HG02623 (cell line): Measurements from ENCODE around the gene ACAT2.
"Not testable (repeated sequence)": the region's sequence is repeated elsewhere in the genome, so short reads cannot be mapped to it uniquely, and the experiment has no call there.

Source experiments
- ATAC-seq: cut with Tn5 transposase; IDR thresholded peaks from one replicate; pipeline ENCODE4 v1.9.1; 2021; ENCODE audit warnings: moderate library complexity; ENCODE audit not compliant: unreplicated experiment

Gene ACAT2

DNA sequence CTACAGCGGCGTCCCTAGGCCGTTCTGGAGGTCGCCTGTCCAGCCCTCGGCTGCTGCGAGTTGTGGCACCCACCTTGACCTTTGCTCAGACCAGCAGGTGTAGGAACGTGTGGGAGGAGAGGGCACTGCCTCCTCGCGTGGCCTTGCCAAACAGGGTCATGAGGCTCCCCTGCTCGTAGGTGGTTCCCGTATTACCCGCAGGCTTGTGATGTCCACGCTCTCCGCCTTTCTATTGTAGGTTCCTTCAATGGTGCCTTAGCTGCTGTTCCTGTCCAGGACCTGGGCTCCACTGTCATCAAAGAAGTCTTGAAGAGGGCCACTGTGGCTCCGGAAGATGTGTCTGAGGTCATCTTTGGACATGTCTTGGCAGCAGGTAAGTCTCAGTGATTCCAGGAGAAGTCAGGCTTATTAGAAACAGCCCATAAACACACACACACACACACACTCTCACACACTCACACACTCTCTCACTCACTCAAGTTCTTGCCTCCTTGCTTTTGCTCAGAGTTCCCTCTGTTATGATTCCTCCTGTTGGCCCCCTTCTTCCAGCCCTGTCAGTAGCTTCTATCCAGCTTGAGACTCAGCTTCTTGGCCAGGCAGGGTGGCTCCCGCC is 942 bp downstream of the ACAT2 start:
- ATAC-seq, result no peak

- no peak for ATAC-seq
Measured at GRCh38 chr6:159766906-159767305, 5.1 kb downstream of the ACAT2 start.

- ATAC-seq, result no peak
Measured at GRCh38 chr6:159769470-159769869, 7.6 kb downstream of the ACAT2 start.

DNA sequence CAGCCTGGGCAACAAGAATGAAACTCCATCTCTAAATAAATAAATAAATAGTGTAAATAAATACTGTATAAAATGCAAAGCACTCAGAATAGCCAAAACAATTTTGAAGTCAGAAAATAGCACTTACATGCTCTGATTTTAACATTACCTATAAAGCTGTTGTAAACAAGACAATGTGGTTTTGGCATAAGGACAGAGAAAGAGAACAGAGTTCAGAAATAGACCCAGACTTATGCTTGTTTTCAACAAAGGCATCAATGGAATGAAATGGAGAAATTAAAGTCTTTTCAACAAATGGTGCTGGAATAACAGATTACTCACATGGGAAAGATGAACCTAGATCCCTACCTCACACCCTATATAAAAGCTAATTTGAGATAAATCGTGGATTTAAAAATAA is 10.4 kb downstream of the ACAT2 start:
- ATAC-seq, result no peak

- no peak for ATAC-seq
Measured at GRCh38 chr6:159777240-159777904, 15.5 kb downstream of the ACAT2 start.

DNA sequence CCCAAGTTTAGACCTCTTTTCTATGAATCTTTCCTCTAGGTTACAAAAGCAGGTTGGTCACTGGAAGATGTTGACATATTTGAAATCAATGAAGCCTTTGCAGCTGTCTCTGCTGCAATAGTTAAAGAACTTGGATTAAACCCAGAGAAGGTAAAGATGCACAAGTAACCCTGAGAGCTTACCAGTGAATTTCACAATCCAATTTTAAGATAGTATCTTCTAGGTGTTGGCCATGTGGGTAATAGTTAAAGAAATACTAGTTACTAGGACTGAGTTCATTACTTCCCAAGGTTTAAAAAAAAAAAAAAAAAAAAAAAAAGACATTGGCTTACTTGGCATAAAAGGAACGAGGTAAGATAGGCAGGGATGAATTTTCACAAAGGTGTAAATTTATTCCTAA is 16.3 kb downstream of the ACAT2 start:
- no peak for ATAC-seq

DNA sequence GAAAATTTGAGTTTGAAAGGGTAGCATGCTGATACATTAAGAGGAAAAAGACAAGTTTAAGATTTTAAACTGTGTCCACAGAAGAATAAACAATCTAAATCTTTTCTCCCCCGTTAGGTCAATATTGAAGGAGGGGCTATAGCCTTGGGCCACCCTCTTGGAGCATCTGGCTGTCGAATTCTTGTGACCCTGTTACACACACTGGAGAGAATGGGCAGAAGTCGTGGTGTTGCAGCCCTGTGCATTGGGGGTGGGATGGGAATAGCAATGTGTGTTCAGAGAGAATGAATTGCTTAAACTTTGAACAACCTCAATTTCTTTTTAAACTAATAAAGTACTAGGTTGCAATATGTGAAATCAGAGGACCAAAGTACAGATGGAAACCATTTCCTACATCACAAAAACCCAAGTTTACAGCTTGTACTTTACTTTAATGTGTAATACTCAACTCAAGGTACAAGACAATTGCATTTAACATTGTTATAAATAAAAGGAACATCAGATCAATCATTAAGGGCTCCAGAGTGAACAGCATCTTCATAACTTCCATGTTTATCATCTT is 16.8 kb downstream of the ACAT2 start:
- no peak for ATAC-seq

DNA sequence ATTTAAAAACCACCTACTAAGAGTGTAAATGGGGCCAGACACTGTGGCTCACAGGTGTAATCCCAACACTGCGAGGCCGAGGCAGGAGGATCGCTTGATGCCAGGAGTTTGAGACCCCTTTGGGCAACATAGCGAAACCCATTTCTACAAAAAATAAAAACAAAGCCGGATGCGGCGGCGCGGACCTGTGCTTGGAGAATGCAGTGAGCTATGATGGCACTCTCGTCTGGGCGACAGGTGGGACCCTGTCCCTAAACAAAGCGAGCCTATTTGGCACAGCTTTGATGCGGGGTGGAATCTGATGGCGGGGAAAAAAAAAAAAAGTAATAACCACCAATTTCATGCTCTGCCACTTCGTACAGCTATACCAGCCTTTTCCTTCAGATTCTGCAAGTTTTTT is 26.4 kb downstream of the ACAT2 start:
- ATAC-seq, result no peak

DNA sequence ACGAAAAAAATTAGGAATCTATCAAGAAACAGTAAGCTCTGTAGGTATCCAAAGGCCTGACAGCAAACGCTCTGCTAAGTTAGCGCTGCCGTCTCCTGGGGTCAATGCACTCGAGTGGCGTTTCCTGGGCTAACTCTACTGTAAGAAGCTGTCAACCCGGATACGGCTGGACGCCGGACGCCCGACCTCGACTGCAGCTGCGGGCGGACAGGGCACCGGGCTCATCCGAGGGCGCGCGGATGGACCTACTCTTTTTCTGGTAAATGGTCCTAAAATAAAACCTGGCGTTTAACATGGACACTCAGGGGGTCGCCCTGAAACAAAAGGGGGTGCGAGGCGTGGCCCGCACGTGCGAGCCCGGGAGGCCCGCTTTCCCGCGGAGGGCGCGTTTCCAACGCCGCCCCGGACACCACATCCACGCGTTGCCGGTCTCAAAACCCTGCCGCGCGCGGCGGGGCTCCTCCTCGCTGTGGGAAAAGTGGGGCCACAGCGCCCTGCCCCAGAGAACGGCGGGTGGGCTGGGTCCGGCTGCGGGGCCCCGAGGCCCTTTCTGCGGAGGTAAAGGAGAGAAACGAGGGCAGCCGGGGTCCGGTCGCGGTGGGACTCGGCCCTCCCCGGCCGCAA is 27.0 kb downstream of the ACAT2 start:
- peak; percentile 0 for ATAC-seq

DNA sequence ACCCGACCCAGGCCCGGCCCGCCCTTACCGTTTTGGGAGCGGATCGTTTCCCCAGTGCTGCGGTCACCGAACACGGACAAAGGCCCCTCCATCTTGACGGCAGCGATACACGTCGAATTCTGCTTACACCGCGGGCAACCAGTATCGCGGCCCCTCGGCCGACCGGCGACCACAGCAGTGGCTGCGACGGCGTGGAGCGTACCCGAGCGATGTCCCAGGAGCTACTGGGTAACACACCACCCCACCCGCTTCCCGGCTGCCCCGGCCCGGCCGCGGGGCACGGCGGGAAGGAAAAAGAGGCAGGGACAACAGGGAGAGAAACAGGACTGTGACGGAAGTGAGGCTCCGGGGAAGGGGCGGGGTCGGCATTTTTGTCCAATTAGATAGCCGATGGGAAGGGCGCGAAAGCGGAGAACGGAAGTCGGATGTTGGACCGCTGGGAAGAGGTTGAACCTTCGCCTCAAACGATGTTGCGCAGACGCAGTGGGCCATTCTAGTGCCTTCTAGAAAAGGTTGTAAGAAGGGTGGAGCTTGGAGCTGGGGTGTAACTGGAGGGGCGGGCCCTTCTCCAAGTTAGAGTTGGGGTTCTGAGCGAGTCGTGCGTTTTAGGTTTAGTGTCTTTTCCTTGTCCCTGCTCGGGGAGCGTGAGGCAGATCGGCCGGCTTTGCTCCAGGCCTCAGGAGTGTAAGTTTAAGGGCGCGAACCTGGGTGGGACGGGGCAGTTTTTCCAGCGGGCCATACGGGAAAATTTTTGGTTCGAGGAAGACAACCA is 27.7 kb downstream of the ACAT2 start, which contains the start of gene TCP1:
TSS of gene TCP1 (minus strand) at position 226 of the 772 bp plus-strand sequence. CDS start at position 92, 134 bp downstream.
- ATAC-seq, result peak; percentile 76

GRCh38 chr6:159790149-159790955 is 28.5 kb downstream of the ACAT2 start, which contains the start of gene MRPL18:
TSS of gene MRPL18 (plus strand) at chr6:159790467. CDS start at chr6:159790588, 121 bp downstream.
- peak; percentile 82 for ATAC-seq

DNA sequence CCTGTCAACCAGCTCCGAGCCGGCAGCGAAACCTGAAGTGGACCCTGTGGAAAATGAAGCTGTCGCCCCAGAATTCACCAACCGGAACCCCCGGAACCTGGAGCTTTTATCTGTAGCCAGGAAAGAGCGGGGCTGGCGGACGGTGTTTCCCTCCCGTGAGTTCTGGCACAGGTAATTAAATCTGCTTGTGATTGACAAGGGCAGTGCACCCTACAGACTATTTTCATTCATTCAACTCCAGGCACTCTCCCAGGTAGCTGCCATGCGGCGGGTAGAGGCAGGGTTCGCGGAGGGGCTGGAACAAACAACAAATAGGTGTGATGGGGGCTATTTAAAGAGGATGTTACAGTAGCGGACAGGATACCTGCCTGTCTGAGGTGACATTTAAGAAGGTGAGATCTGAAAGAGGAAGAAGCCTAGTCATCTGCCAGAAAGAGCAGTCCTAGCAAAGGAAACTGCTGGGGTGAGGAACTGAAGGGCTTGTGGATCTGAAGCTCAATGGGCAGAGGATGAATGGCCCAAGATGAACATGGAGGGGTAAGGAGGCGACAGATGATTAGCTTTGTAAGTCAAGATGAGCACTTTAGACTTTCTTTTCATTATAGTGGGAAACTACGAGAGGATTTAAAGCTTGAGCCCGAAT is 29.2 kb downstream of the ACAT2 start:
- ATAC-seq, result no peak

- ATAC-seq, result not testable (repeated sequence)
Measured at GRCh38 chr6:159794976-159795375, 33.1 kb downstream of the ACAT2 start.

DNA sequence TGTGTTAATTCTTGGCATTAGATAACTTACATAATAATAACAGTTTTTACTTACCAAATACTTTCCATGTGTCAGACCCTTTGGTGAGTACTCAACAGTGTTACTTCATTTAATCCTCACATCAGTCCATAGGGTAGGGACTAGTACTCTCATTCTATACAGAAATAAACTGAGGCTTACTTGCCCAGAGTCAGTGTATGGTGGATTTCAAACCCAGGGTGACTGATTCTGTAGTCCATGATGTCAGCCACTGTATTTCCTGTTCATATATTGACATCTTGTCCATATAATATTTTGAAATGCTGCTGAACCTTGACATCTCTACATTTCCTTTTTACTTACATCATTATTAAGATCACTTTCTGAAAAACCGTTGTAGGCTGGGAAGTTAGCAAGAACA is 35.7 kb downstream of the ACAT2 start:
- ATAC-seq, result no peak

DNA sequence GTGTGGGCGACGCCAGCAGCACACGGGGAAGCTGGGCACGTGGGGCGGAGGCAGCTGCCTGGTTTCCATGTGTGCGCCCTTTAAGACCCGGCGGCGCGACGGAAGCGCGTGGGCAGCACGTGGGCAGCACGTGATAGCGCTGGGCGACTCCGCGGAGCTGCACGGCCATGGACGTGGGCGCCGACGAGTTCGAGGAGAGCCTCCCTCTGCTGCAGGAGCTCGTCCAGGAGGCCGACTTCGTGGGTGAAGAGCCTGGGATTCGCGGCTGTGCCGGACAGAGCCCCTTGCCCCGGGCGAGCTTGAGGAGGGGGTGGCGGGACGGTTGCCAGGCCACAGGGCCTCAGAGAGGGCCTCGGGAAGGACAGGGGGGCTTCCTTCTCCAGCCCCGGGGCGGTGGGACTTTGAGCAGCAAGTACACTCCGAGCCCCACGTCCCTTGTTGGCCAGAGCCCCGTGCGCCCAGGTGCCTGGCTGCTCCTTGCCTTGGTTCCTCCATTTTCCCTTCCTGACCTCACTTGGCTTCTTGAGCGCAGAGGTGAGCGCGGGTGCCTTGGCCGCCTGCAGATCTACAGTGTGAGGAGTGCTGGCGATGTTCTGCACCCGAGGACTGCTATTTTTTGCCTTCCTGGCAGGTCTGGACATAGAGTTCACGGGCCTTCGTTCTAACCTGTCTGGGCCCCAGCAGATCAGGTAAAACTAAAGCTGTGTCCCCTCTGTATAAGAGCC is 38.5 kb downstream of the ACAT2 start, which contains the start of gene PNLDC1:
TSS of gene PNLDC1 (plus strand) at position 136 of the 725 bp plus-strand sequence. CDS start at position 168, 32 bp downstream.
- ATAC-seq, result no peak

DNA sequence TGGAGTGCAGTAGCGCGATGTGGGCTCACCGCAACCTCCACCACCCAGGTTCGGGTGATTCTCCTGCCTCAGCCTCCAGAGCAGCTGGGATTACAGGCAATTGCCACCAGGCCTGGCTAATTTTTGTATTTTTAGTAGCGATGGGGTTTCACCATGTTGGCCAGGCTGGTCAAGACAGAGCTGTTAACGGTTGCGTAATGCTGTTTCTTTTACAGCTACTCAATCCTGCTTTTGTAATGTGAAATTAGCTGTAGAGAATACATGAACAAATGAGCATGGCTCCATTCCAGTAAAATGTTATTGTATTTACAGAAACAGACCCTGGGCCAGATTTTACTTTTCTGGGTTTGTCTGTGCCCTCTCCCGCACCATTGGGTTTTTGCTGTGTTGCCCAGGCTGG is 40.1 kb downstream of the ACAT2 start:
- no peak for ATAC-seq

GRCh38 chr6:159804504-159804903 is 42.7 kb downstream of the ACAT2 start:
- no peak for ATAC-seq

GRCh38 chr6:159805440-159806020 is 43.7 kb downstream of the ACAT2 start:
- ATAC-seq, result no peak
